C4-2B (cell line): ENCODE measurements around the gene ALDH3A2.

Experiments
- ZFX ChIP-seq: fragments of 450-650 bp; IDR thresholded peaks from 2 replicates; pipeline ENCODE4 v1.6.1; 2017
- TF ChIP-seq, protein P1 (sequence below): fragments of 450-650 bp; conservative IDR thresholded peaks from 2 replicates; pipeline ENCODE4 v1.5.1; 2017; ENCODE audit warnings: mild to moderate bottlenecking

DNA sequence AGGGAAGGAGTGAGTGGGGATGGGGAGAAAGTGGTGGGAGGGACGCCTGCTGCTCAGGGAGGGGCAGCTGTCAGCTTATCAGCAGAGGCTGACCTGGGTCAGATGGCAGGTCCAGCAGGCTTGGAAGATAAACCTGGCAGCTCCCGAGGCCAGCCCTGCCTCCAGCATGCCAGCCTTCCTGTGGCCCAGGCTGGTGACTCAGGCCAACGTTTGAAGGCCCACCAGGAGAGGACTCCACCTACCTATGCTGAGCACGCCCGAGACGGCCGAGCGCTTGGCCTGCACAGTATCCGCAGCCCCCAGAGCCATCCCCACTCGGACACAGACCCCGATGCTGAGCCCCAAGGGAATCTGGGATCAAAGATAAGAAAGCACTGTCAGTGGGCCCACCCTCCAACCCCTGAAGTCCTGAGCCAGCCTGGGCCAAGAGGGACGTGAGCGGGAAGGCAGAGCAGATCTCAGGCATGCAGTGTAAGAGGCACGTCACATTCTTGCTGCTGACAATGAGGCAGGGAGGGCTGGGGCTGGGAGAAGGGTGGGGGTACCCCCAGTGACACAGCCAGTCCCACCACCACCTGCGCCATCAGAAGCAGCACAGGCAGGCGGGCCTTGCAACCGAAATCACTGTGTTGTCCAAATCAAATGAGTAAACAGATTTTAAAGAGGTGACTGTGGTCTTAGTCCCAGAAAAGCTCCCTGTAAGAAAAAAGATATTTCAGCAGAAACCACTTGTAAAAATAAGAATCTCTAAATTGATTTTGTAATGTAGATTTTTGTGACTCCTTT is 55.5 kb downstream of the ALDH3A2 start:
- TF ChIP-seq, protein P1, sequence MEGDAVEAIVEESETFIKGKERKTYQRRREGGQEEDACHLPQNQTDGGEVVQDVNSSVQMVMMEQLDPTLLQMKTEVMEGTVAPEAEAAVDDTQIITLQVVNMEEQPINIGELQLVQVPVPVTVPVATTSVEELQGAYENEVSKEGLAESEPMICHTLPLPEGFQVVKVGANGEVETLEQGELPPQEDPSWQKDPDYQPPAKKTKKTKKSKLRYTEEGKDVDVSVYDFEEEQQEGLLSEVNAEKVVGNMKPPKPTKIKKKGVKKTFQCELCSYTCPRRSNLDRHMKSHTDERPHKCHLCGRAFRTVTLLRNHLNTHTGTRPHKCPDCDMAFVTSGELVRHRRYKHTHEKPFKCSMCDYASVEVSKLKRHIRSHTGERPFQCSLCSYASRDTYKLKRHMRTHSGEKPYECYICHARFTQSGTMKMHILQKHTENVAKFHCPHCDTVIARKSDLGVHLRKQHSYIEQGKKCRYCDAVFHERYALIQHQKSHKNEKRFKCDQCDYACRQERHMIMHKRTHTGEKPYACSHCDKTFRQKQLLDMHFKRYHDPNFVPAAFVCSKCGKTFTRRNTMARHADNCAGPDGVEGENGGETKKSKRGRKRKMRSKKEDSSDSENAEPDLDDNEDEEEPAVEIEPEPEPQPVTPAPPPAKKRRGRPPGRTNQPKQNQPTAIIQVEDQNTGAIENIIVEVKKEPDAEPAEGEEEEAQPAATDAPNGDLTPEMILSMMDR, result no peak
- no peak for TF ChIP-seq ZFX
